H1 (cell line): Measurements from ENCODE around the gene PRPF40B. TPM values are rescaled to one million over a fixed set of nuclear protein-coding genes. Genes with fewer than 3 reads are reported as not detected.

Experiments
- polyA plus RNA-seq, 7 experiments: library from polyadenylated mRNA; depleted of rRNA in 3 of 7; stranded (reverse) in 5 of 7; unstranded in 2 of 7; fragments of >200 nt in 5 of 7; fragments of 200-250 nt in 2 of 7; gene quantifications; 1 replicate in 5 of 7; 2 replicates in 1 of 7; 4 replicates in 1 of 7; pipeline versions ENCODE4 v1.2.1 to v1.2.3, GENCODE V29; 2011 to 2013; ENCODE audit warnings: missing spikeins in 2 of 7, mixed read lengths in 2 of 7
- small RNA-seq: library from polyadenylated mRNA; stranded (forward); fragments of <200 nt; extraction: miRNeasy Mini kit (QIAGEN cat#:217004); gene quantifications from one replicate; pipeline ENCODE3, GENCODE V24; 2013; ENCODE audit not compliant: insufficient read depth
- total RNA-seq: library from RNA; stranded (reverse); fragmentation: NEBNext Ultra II Directional; extraction: Animal tissue kit (Norgen Biotek cat#: 25700); gene quantifications from 2 replicates; pipeline ENCODE4 v1.2.1, GENCODE V29; 2021

PRPF40B gene
- total and polyA plus RNA-seq, 2 of the 8 experiments (the other 6 are each of a cell fraction or from before 2014, with no cell fraction given), result 14.4 to 24.4 TPM

Small RNAs within 50 kb of the gene (small RNA-seq; reads per million reads assigned to genes)
- gene HIGD1AP9 (not detected), gene POLR2KP1 (not detected), gene RNU6-834P (not detected)

Other genes with a start within 250 kb of the PRPF40B start
- 0.24 and 0.36 TPM in 2 replicates for gene KCNH3, start 84.5 kb upstream of the PRPF40B start, total RNA-seq
- 0.47 and 0.50 TPM in 2 replicates for gene KCNH3, start 84.5 kb upstream of the PRPF40B start, polyA plus RNA-seq (2011; rRNA removed)
- gene MCRS1, start 55.4 kb upstream of the PRPF40B start, total RNA-seq, result 90.3 and 92.5 TPM in 2 replicates
- gene MCRS1, start 55.4 kb upstream of the PRPF40B start, polyA plus RNA-seq (2011; rRNA removed), result 139 and 170 TPM in 2 replicates
- gene FAM186B, start 17.9 kb upstream of the PRPF40B start, total RNA-seq, result 0.21 and 0.73 TPM in 2 replicates
- gene FAM186B, start 17.9 kb upstream of the PRPF40B start, polyA plus RNA-seq (2011; rRNA removed), result 0.12 and 0.13 TPM in 2 replicates
- gene FMNL3, start 83.8 kb downstream of the PRPF40B start, total RNA-seq, result 27.6 and 29.0 TPM in 2 replicates
- 8.6 and 11.4 TPM in 2 replicates for gene FMNL3, start 83.8 kb downstream of the PRPF40B start, polyA plus RNA-seq (2011; rRNA removed)
- gene TMBIM6, start 118.0 kb downstream of the PRPF40B start, total RNA-seq, result 413 and 423 TPM in 2 replicates
- gene TMBIM6, start 118.0 kb downstream of the PRPF40B start, polyA plus RNA-seq (2011; rRNA removed), result 417 and 556 TPM in 2 replicates
- 27.9 and 30.2 TPM in 2 replicates for gene NCKAP5L, start 204.9 kb downstream of the PRPF40B start, total RNA-seq
- gene NCKAP5L, start 204.9 kb downstream of the PRPF40B start, polyA plus RNA-seq (2011; rRNA removed), result 9.4 and 16.3 TPM in 2 replicates
- 2.4 and 2.5 TPM in 2 replicates for gene BCDIN3D, start 219.5 kb downstream of the PRPF40B start, total RNA-seq
- 1.6 TPM in 2 replicates for gene BCDIN3D, start 219.5 kb downstream of the PRPF40B start, polyA plus RNA-seq (2011; rRNA removed)